Activated naive CD4-positive, alpha-beta T cell treated with anti-CD3 and anti-CD28 coated beads, Interleukin-2, amount 10 ng/mL, durations not matched to agents 7 days and 5 days (primary cell): ENCODE data around the gene ADAMTS19.

Experiments used
- CTCF ChIA-PET: fragments of 350-600 bp; sonication (Branson Sonifier 250); formaldehyde crosslinking; loops from one replicate; lab custom pipeline; 2021; ENCODE audit warnings: antibody characterized with exemption; lab: Charles Lee
- DNase-seq: peaks from one replicate; pipeline ENCODE4 v3.0.0-alpha.2; 2020
- H3K27ac Mint-ChIP-seq: one replicate; pipeline ENCODE4 v1.8.0; 2021; ENCODE audit warnings: mild to moderate bottlenecking, moderate library complexity, mixed read lengths
- H3K27me3 Mint-ChIP-seq: one replicate; pipeline ENCODE4 v1.8.0; 2021; ENCODE audit warnings: mild to moderate bottlenecking, mixed read lengths
- H3K36me3 Mint-ChIP-seq: one replicate; pipeline ENCODE4 v1.8.0; 2021; ENCODE audit warnings: mixed read lengths
- H3K4me1 Mint-ChIP-seq: one replicate; pipeline ENCODE4 v1.8.0; 2021; ENCODE audit warnings: mixed read lengths
- H3K4me3 Mint-ChIP-seq: one replicate; pipeline ENCODE4 v1.8.0; 2021; ENCODE audit warnings: mild to moderate bottlenecking, moderate library complexity, mixed read lengths
- H3K9me3 Mint-ChIP-seq: one replicate; pipeline ENCODE4 v1.8.0; 2021; ENCODE audit warnings: mixed read lengths

The ADAMTS19 gene

DNA sequence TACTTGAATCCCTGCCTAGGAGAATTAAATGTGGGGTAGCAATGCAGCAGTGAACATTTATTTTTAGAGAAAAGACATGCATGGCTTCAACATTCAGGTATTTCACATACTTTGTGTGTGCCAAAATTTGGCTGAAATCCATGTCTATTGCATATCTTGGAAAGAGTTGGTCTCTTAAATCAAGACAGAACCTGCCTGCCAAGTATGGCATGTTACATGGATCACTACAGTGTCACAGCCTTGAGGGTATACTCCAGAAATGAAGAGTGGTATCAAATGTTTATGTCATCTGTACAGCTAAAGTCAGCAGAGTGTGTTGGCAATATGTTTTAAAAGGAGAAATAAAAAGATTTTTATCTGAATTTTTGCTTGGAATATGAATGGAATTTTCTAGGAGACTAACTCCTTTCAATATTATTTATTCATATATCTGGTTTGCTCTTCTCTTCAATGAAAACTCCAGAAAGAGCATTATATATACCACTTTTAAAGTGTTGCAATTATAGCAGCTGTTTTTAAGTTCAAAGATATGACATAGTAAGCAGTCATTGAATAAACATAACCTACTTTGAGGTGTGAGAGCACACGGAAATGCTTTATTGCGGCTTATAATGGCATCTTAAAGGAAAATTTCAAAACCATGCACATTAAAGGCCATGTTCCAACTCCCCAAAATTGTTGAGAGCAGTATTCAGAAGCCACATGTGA is 192.4 kb downstream of the ADAMTS19 start:
- H3K4me3 Mint-ChIP-seq: no peak overlapping the region
- CTCF ChIA-PET: no interaction called here
- DNase-seq: no peak
- H3K36me3 Mint-ChIP-seq: no peaks in the 10 kb centered on the region
- no peak overlapping the region for H3K27ac Mint-ChIP-seq
- no peaks in the 10 kb centered on the region for H3K27me3 Mint-ChIP-seq
- H3K4me1 Mint-ChIP-seq: no peaks in the 10 kb centered on the region
- H3K9me3 Mint-ChIP-seq: no peaks in the 10 kb centered on the region

DNA sequence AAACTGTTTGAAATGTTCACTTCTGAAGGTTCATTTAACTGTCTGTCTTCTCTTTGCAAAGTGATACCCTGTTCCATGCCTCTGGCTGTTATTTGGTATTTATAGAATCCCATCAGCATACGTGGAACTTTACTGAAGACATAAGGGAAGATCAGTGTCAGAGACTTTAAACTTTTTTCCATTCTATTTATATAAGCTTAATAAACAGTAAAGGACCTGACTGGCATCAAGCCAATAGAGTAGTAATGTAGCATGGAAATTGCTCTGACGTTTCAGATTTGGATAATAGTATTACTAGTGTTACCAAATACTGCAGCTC is 192.9 kb downstream of the ADAMTS19 start:
- H3K27ac Mint-ChIP-seq: no peak overlapping the region
- H3K4me3 Mint-ChIP-seq: no peak overlapping the region
- CTCF ChIA-PET: no interaction called here
- no peaks in the 10 kb centered on the region for H3K36me3 Mint-ChIP-seq
- no peaks in the 10 kb centered on the region for H3K9me3 Mint-ChIP-seq
- no peaks in the 10 kb centered on the region for H3K4me1 Mint-ChIP-seq
- no peak for DNase-seq
- H3K27me3 Mint-ChIP-seq: no peaks in the 10 kb centered on the region

DNA sequence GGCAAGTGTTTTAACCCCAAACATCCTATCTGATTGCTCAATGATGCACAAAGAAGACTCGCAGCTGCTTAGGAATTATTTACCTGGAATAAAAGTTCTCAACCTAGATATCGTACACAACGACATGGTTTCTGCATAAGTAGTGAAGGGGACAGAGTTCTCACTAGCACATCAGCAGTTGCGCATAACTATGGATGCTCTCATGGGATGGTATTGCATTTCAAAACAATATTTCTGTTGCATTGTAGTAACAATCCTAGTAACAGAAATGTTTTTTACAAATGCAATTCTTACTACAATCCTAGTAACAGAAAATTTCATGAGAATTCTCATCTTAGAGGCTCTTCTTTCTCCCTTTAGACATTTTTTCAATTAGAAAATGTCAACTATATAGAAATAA is 193.3 kb downstream of the ADAMTS19 start:
- CTCF ChIA-PET: no interaction called here
- no peaks in the 10 kb centered on the region for H3K36me3 Mint-ChIP-seq

GRCh38 chr5:129656952-129657351 is 196.9 kb downstream of the ADAMTS19 start:
- Mint-ChIP-seq H3K36me3 (no peaks in the 10 kb centered on the region), H3K27ac (no peak overlapping the region), H3K27me3 (no peaks in the 10 kb centered on the region), H3K4me1 (no peaks in the 10 kb centered on the region), H3K9me3 (no peaks in the 10 kb centered on the region), H3K4me3 (no peak overlapping the region)
- CTCF ChIA-PET: no interaction called here
- DNase-seq: no peak

More for the DNA sequence above, 193.3 kb downstream of the ADAMTS19 start:
- no peak overlapping the region for H3K27ac Mint-ChIP-seq
- H3K27me3 Mint-ChIP-seq: no peaks in the 10 kb centered on the region
- H3K4me3 Mint-ChIP-seq: no peak overlapping the region
- H3K9me3 Mint-ChIP-seq: no peaks in the 10 kb centered on the region
- H3K4me1 Mint-ChIP-seq: no peaks in the 10 kb centered on the region
- no peak for DNase-seq

- CTCF ChIA-PET: no interaction called here
Measured at GRCh38 chr5:129658801-129659200, 198.7 kb downstream of the ADAMTS19 start.

GRCh38 chr5:129661366-129662035 is 201.4 kb downstream of the ADAMTS19 start:
- Mint-ChIP-seq H3K4me3 (no peak overlapping the region), H3K27ac (no peak overlapping the region), H3K27me3 (no peaks in the 10 kb centered on the region), H3K9me3 (no peaks in the 10 kb centered on the region), H3K4me1 (no peaks in the 10 kb centered on the region), H3K36me3 (no peaks in the 10 kb centered on the region)
- CTCF ChIA-PET: interaction anchor here (0.6 kb wide), 1 partner anchor 193 kb away, joined by 3 read pairs; no protein-coding TSS in a partner anchor
- DNase-seq: no peak

More at GRCh38 chr5:129658801-129659200, 198.7 kb downstream of the ADAMTS19 start:
- Mint-ChIP-seq H3K27me3 (no peaks in the 10 kb centered on the region), H3K4me3 (no peak overlapping the region), H3K4me1 (no peaks in the 10 kb centered on the region), H3K36me3 (no peaks in the 10 kb centered on the region), H3K27ac (no peak overlapping the region), H3K9me3 (no peaks in the 10 kb centered on the region)
- DNase-seq: no peak

DNA sequence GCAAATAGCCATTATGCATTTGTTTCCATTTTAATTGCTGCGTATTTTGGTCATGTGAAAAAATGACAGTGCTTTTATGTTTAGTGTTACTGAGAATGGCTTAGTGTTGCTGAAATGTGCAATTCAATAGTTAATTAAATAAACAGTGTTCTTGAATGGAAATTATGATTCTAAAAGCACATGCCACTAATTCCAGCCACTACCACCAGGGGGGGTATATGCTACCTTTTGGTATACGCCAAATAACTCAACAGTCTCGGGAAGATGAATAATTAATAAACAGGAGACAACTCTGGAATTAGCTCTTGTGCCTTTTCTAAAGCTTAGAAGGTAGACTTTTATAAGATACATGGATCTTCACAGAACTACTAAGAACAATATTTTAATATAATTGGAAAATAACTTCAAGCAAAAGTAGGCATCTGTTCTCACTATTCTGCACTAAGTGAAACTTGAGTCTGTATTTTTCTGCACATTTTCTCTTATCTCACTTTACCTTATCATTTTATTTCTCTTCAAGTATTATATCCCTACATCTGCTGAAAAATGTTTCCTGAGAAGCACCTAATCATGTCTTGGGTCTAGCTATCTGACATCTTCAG is 204.3 kb downstream of the ADAMTS19 start:
- CTCF ChIA-PET: interaction anchor here (0.7 to 1.8 kb wide), 5 partner anchors 8 to 107 kb away, joined by 3 to 10 read pairs (median 3); no protein-coding TSS in a partner anchor
- no peaks in the 10 kb centered on the region for H3K27me3 Mint-ChIP-seq

GRCh38 chr5:129670957-129671500 is 210.9 kb downstream of the ADAMTS19 start:
- CTCF ChIA-PET: no interaction called here
- Mint-ChIP-seq H3K27ac (no peak overlapping the region), H3K36me3 (no peaks in the 10 kb centered on the region), H3K27me3 (no peaks in the 10 kb centered on the region), H3K4me3 (no peak overlapping the region), H3K4me1 (no peaks in the 10 kb centered on the region), H3K9me3 (no peaks in the 10 kb centered on the region)
- no peak for DNase-seq

More for the DNA sequence above, 204.3 kb downstream of the ADAMTS19 start:
- Mint-ChIP-seq H3K4me3 (no peak overlapping the region), H3K4me1 (no peaks in the 10 kb centered on the region), H3K27ac (no peak overlapping the region), H3K9me3 (no peaks in the 10 kb centered on the region), H3K36me3 (no peaks in the 10 kb centered on the region)
- DNase-seq: peak; percentile 53

- H3K9me3 Mint-ChIP-seq: no peaks in the 10 kb centered on the region
- H3K4me3 Mint-ChIP-seq: no peak overlapping the region
- no peak overlapping the region for H3K27ac Mint-ChIP-seq
- no peak for DNase-seq
- H3K36me3 Mint-ChIP-seq: no peaks in the 10 kb centered on the region
- H3K27me3 Mint-ChIP-seq: no peaks in the 10 kb centered on the region
- no peaks in the 10 kb centered on the region for H3K4me1 Mint-ChIP-seq
- CTCF ChIA-PET: interaction anchor here (1.1 kb wide), 1 partner anchor 8 kb away, joined by 3 read pairs; no protein-coding TSS in a partner anchor
Measured at GRCh38 chr5:129672006-129672405, 211.9 kb downstream of the ADAMTS19 start.

DNA sequence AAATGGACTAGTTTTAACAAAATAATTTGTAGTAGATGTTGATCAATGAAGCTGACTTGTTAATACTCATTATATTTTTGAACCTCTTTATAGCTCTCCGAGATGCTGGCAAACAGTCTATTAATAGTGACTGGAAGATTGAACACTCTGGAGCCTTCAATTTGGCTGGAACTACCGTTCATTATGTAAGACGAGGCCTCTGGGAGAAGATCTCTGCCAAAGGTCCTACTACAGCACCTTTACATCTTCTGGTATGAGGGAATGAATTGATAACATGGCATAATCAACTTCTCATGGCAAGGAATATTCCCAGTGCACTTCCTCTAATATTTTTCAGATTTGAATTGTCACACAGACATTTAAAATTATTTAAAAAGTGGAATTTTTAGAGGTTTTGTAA is 219.6 kb downstream of the ADAMTS19 start:
- H3K27ac Mint-ChIP-seq: no peak overlapping the region

GRCh38 chr5:129687941-129688340 is 227.8 kb downstream of the ADAMTS19 start:
- Mint-ChIP-seq H3K27me3 (no peaks in the 10 kb centered on the region), H3K27ac (no peak overlapping the region), H3K4me1 (no peaks in the 10 kb centered on the region), H3K9me3 (no peaks in the 10 kb centered on the region), H3K4me3 (no peak overlapping the region), H3K36me3 (no peaks in the 10 kb centered on the region)
- no peak for DNase-seq
- CTCF ChIA-PET: no interaction called here

More for the DNA sequence above, 219.6 kb downstream of the ADAMTS19 start:
- DNase-seq: no peak
- Mint-ChIP-seq H3K27me3 (no peaks in the 10 kb centered on the region), H3K36me3 (no peaks in the 10 kb centered on the region), H3K4me3 (no peak overlapping the region), H3K4me1 (no peaks in the 10 kb centered on the region), H3K9me3 (no peaks in the 10 kb centered on the region)
- CTCF ChIA-PET: interaction anchor here (1.5 kb wide), 1 partner anchor 15 kb away, joined by 3 read pairs; no protein-coding TSS in a partner anchor

DNA sequence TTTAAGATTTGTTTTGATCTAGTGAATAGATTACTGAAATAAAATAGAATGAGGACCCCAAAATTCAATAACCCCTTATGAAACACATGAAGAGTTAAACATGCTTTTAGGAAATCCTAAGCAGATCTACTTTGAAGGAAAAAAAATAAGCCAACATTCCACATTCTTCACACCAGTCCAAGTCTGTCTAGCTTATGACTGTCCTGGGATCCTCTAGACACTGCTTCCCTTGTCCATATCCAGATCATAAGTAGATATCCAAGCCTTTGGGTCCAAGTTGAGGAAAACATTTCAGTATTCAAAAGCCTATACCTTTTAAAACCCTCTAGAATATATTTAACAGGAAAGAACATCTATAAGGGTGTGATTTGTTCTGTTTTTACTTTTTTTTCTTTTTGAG is 228.9 kb downstream of the ADAMTS19 start:
- no peaks in the 10 kb centered on the region for H3K36me3 Mint-ChIP-seq
- H3K27ac Mint-ChIP-seq: no peak overlapping the region
- no peaks in the 10 kb centered on the region for H3K4me1 Mint-ChIP-seq
- no peak overlapping the region for H3K4me3 Mint-ChIP-seq
- DNase-seq: no peak
- CTCF ChIA-PET: no interaction called here
- H3K9me3 Mint-ChIP-seq: no peaks in the 10 kb centered on the region
- no peaks in the 10 kb centered on the region for H3K27me3 Mint-ChIP-seq

GRCh38 chr5:129691220-129691619 is 231.1 kb downstream of the ADAMTS19 start:
- Mint-ChIP-seq H3K4me3 (no peak overlapping the region), H3K36me3 (no peaks in the 10 kb centered on the region), H3K9me3 (no peaks in the 10 kb centered on the region), H3K27ac (no peak overlapping the region), H3K4me1 (no peaks in the 10 kb centered on the region), H3K27me3 (no peaks in the 10 kb centered on the region)
- DNase-seq: no peak
- CTCF ChIA-PET: no interaction called here

GRCh38 chr5:129696636-129697035 is 236.5 kb downstream of the ADAMTS19 start:
- H3K4me1 Mint-ChIP-seq: no peaks in the 10 kb centered on the region
- H3K27ac Mint-ChIP-seq: no peak overlapping the region
- CTCF ChIA-PET: interaction anchor here (1.1 kb wide), 1 partner anchor 28 kb away, joined by 3 read pairs; no protein-coding TSS in a partner anchor
- H3K4me3 Mint-ChIP-seq: no peak overlapping the region
- no peaks in the 10 kb centered on the region for H3K9me3 Mint-ChIP-seq
- no peak for DNase-seq
- H3K36me3 Mint-ChIP-seq: no peaks in the 10 kb centered on the region
- H3K27me3 Mint-ChIP-seq: no peaks in the 10 kb centered on the region
